DMS 273 (cell line): Measurements from ENCODE around the gene ADAM10.
A peak's percentile ranks its signal among the peaks of the same experiment; 100 is the strongest.
"Not testable (repeated sequence)": the region's sequence is repeated elsewhere in the genome, so short reads cannot be mapped to it uniquely, and the experiment has no call there.

ENCODE experiments used
- DNase-seq: peaks from one replicate; lab custom pipeline; 2025; ENCODE audit not compliant: unreplicated experiment; lab: John Stamatoyannopoulos, UW

Gene ADAM10

GRCh38 chr15:58622877-58623276, 126.6 kb downstream of the ADAM10 start:
- no peak for DNase-seq

- DNase-seq = not testable (repeated sequence)
Measured at GRCh38 chr15:58620268-58620667, 129.2 kb downstream of the ADAM10 start.

- no peak for DNase-seq
Measured at GRCh38 chr15:58616171-58616570, 133.3 kb downstream of the ADAM10 start.

- no peak for DNase-seq
Measured at GRCh38 chr15:58611731-58612676, 137.5 kb downstream of the ADAM10 start.

- no peak for DNase-seq
Measured at GRCh38 chr15:58608711-58609110, 140.8 kb downstream of the ADAM10 start.

- no peak for DNase-seq
Measured at GRCh38 chr15:58608129-58608590, 141.3 kb downstream of the ADAM10 start.

- DNase-seq = no peak
Measured at GRCh38 chr15:58606577-58607080, 142.9 kb downstream of the ADAM10 start.

GRCh38 chr15:58605931-58606530, 143.5 kb downstream of the ADAM10 start:
- DNase-seq = no peak

GRCh38 chr15:58604455-58604923, 145.0 kb downstream of the ADAM10 start:
- no peak for DNase-seq

GRCh38 chr15:58603927-58604326, 145.6 kb downstream of the ADAM10 start:
- not testable (repeated sequence) for DNase-seq

- no peak for DNase-seq
Measured at GRCh38 chr15:58602823-58603222, 146.7 kb downstream of the ADAM10 start.

- no peak for DNase-seq
Measured at GRCh38 chr15:58598829-58599210, 150.7 kb downstream of the ADAM10 start.

- DNase-seq = no peak
Measured at GRCh38 chr15:58597943-58598828, 151.3 kb downstream of the ADAM10 start.

- no peak for DNase-seq
Measured at GRCh38 chr15:58595516-58596263, 153.8 kb downstream of the ADAM10 start.

GRCh38 chr15:58594898-58595297, 154.6 kb downstream of the ADAM10 start:
- DNase-seq = no peak

- DNase-seq = no peak
Measured at GRCh38 chr15:58593870-58594269, 155.6 kb downstream of the ADAM10 start.

- no peak for DNase-seq
Measured at GRCh38 chr15:58590926-58591325, 158.6 kb downstream of the ADAM10 start.

GRCh38 chr15:58590236-58590635, 159.3 kb downstream of the ADAM10 start:
- DNase-seq = no peak

- no peak for DNase-seq
Measured at GRCh38 chr15:58589047-58589446, 160.5 kb downstream of the ADAM10 start.

- DNase-seq = peak; percentile 4
Measured at GRCh38 chr15:58588096-58588495, 161.4 kb downstream of the ADAM10 start.
